Mesenchymal stem cell (in vitro differentiated cells and primary cell): ENCODE results near the gene SLC38A6.

Experiments used
- DNase-seq: peaks from one replicate; pipeline ENCODE4 v3.0.0-alpha.2; 2013
- H2AFZ ChIP-seq: one replicate; pipeline ENCODE4 v1.6.1; 2013; ENCODE audit warnings: low read depth, mild to moderate bottlenecking, control low read depth, inconsistent platforms, low read length, moderate library complexity
- H2AK5ac ChIP-seq: 2 replicates; pipeline ENCODE4 v1.6.1; 2013; ENCODE audit warnings: low read length, moderate library complexity, mild to moderate bottlenecking, inconsistent platforms; ENCODE audit not compliant: severe bottlenecking
- H2BK120ac ChIP-seq: one replicate; pipeline ENCODE4 v1.6.1; 2013; ENCODE audit warnings: low read depth, mild to moderate bottlenecking, inconsistent platforms, low read length, moderate library complexity
- H2BK12ac ChIP-seq, 2 experiments: one replicate each; pipeline ENCODE4 v1.6.1; 2013; ENCODE audit warnings: inconsistent platforms in 2 of 2, low read length in 2 of 2, mild to moderate bottlenecking in 2 of 2, moderate library complexity in 2 of 2, control low read depth in 1 of 2
- H2BK15ac ChIP-seq: one replicate; pipeline ENCODE4 v1.6.1; 2013; ENCODE audit warnings: mild to moderate bottlenecking, low read depth, inconsistent platforms; ENCODE audit not compliant: poor library complexity, severe bottlenecking
- H2BK5ac ChIP-seq: 2 replicates; pipeline ENCODE4 v1.6.1; 2013; ENCODE audit warnings: low read depth, mild to moderate bottlenecking, low read length, control low read depth, inconsistent platforms; ENCODE audit not compliant: poor library complexity, severe bottlenecking
- H3K14ac ChIP-seq, 2 experiments: one replicate each; pipeline ENCODE4 v1.6.1; 2013; ENCODE audit warnings: inconsistent platforms in 2 of 2, low read length in 2 of 2, control low read depth in 1 of 2, mild to moderate bottlenecking in 1 of 2, moderate library complexity in 1 of 2
- H3K18ac ChIP-seq, 2 experiments: one replicate each; pipeline ENCODE4 v1.6.1; 2013; ENCODE audit warnings: inconsistent platforms in 2 of 2, low read length in 2 of 2, control low read depth in 1 of 2, low read depth in 1 of 2, mild to moderate bottlenecking in 1 of 2
- H3K23ac ChIP-seq, 2 experiments: one replicate each; pipeline ENCODE4 v1.6.1; 2013; ENCODE audit warnings: inconsistent platforms in 2 of 2, low read length in 2 of 2, mild to moderate bottlenecking in 2 of 2, moderate library complexity in 2 of 2, control low read depth in 1 of 2
- H3K27ac ChIP-seq: 2 replicates; pipeline ENCODE4 v1.5.1; 2013; ENCODE audit warnings: mild to moderate bottlenecking, moderate library complexity, low read length, control low read depth, inconsistent platforms; ENCODE audit not compliant: poor library complexity, severe bottlenecking
- H3K27me3 ChIP-seq, 2 experiments: 2 replicates each; pipeline versions ENCODE4 v1.6.1 to v1.7.0; 2013; ENCODE audit warnings: low read length in 2 of 2, mild to moderate bottlenecking in 2 of 2, moderate library complexity in 2 of 2, control low read depth in 1 of 2, inconsistent platforms in 1 of 2; ENCODE audit not compliant: control insufficient read depth in 1 of 2, insufficient read depth in 1 of 2
- H3K36me3 ChIP-seq, 2 experiments: 2 replicates each; pipeline versions ENCODE4 v1.6.1 to v1.7.0; 2013; ENCODE audit warnings: low read length in 2 of 2, control low read depth in 1 of 2, inconsistent platforms in 1 of 2, low read depth in 1 of 2, mild to moderate bottlenecking in 1 of 2; ENCODE audit not compliant: insufficient read depth in 2 of 2, control insufficient read depth in 1 of 2
- H3K4ac ChIP-seq, 2 experiments: one replicate each; pipeline ENCODE4 v1.6.1; 2013; ENCODE audit warnings: inconsistent platforms in 2 of 2, low read length in 2 of 2, mild to moderate bottlenecking in 2 of 2, moderate library complexity in 2 of 2, control low read depth in 1 of 2, low read depth in 1 of 2
- H3K4me1 ChIP-seq: 2 replicates; pipeline ENCODE4 v1.6.1; 2013; ENCODE audit warnings: low read depth, low read length, control low read depth; ENCODE audit not compliant: control insufficient read depth, insufficient read depth
- H3K4me2 ChIP-seq: 2 replicates; pipeline ENCODE4 v1.6.1; 2013; ENCODE audit warnings: low read length, mild to moderate bottlenecking, inconsistent platforms; ENCODE audit not compliant: poor library complexity, severe bottlenecking
- H3K4me3 ChIP-seq, 2 experiments: 2 replicates each; pipeline versions ENCODE4 v1.5.1 to v1.7.0; 2013; ENCODE audit warnings: low read length in 2 of 2, mild to moderate bottlenecking in 2 of 2, control low read depth in 1 of 2, low read depth in 1 of 2; ENCODE audit not compliant: insufficient read depth in 1 of 2
- H3K79me1 ChIP-seq: replicated peaks from 2 replicates; pipeline ENCODE4 v1.6.1; 2013; ENCODE audit warnings: mild to moderate bottlenecking, control low read depth, low read length, inconsistent platforms; ENCODE audit not compliant: poor library complexity, severe bottlenecking
- H3K9ac ChIP-seq: 2 replicates; pipeline ENCODE4 v1.7.0; 2013; ENCODE audit warnings: mild to moderate bottlenecking, low read length, moderate library complexity
- H3K9me3 ChIP-seq: 2 replicates; pipeline ENCODE4 v1.7.0; 2013; ENCODE audit warnings: mild to moderate bottlenecking, low read length; ENCODE audit not compliant: control insufficient read depth
- H4K8ac ChIP-seq: one replicate; pipeline ENCODE4 v1.6.1; 2013; ENCODE audit warnings: inconsistent platforms, mild to moderate bottlenecking, low read length, moderate library complexity
- H4K91ac ChIP-seq: one replicate; pipeline ENCODE4 v1.6.1; 2013; ENCODE audit warnings: mild to moderate bottlenecking, low read length, inconsistent platforms
- WGBS: methylation state at CpG from one replicate; pipeline ENCODE4 v1.1.7; 2013; ENCODE audit warnings: mixed read lengths; 5-methylcytosine and 5-hydroxymethylcytosine counted together

Gene SLC38A6

GRCh38 chr14:60999536-60999935 is 18.5 kb downstream of the SLC38A6 start:
- H2BK120ac ChIP-seq: no peak overlapping the region
- H2AK5ac ChIP-seq: no peak overlapping the region
- H3K4me3 ChIP-seq: no peak overlapping the region
- H3K27me3 ChIP-seq: no peaks in the 10 kb centered on the region
- H3K9me3 ChIP-seq: no peaks in the 10 kb centered on the region
- H3K9ac ChIP-seq: no peak overlapping the region
- no peak overlapping the region for H3K4me2 ChIP-seq
- H2AFZ ChIP-seq: no peak overlapping the region
- no peak for DNase-seq
- H3K14ac ChIP-seq: no peak overlapping the region
- H3K4me1 ChIP-seq: no peaks in the 10 kb centered on the region
- no peak overlapping the region for H4K91ac ChIP-seq
- no peak overlapping the region for H2BK12ac ChIP-seq
- no peak overlapping the region for H3K18ac ChIP-seq
- H3K23ac ChIP-seq: no peak overlapping the region
- peaks cover 10 to 67% of the 10 kb centered on the region in 2 experiments for H3K36me3 ChIP-seq
- no peak overlapping the region for H3K4ac ChIP-seq
- peaks cover 14% of the 10 kb centered on the region for H3K79me1 ChIP-seq
- WGBS: no CpG with 5 or more reads among the region's 2 CpGs
- no peak overlapping the region for H2BK15ac ChIP-seq
- H2BK5ac ChIP-seq: no peak overlapping the region
- H4K8ac ChIP-seq: no peak overlapping the region
- H3K27ac ChIP-seq: no peak overlapping the region

- H3K9ac ChIP-seq: peak overlapping the region; percentile 30
- WGBS: 100% methylated on average over 1 of the region's 1 CpG
These were observed 22.5 kb downstream of the SLC38A6 start for GRCh38 chr14:61003571-61003970.

GRCh38 chr14:61019537-61019936 is 38.5 kb downstream of the SLC38A6 start:
- no peak overlapping the region for H3K27ac ChIP-seq
- no peak overlapping the region for H3K14ac ChIP-seq
- H3K9me3 ChIP-seq: no peaks in the 10 kb centered on the region
- no peak overlapping the region for H2BK120ac ChIP-seq
- no peak overlapping the region for H3K18ac ChIP-seq
- no CpG with 5 or more reads among the region's 1 CpG for WGBS
- H2BK12ac ChIP-seq: no peak overlapping the region
- peaks cover 8 to 45% of the 10 kb centered on the region in 2 experiments for H3K36me3 ChIP-seq
- H3K4me1 ChIP-seq: no peaks in the 10 kb centered on the region
- no peak overlapping the region for H3K4me3 ChIP-seq
- H3K4ac ChIP-seq: no peak overlapping the region
- H2BK15ac ChIP-seq: no peak overlapping the region
- H3K23ac ChIP-seq: no peak overlapping the region
- H3K79me1 ChIP-seq: peaks cover 10% of the 10 kb centered on the region
- no peak overlapping the region for H4K91ac ChIP-seq
- no peak overlapping the region for H2AFZ ChIP-seq
- no peak overlapping the region for H3K9ac ChIP-seq
- no peak overlapping the region for H4K8ac ChIP-seq
- no peak overlapping the region for H2AK5ac ChIP-seq
- H3K27me3 ChIP-seq: no peaks in the 10 kb centered on the region
- DNase-seq: no peak
- H2BK5ac ChIP-seq: no peak overlapping the region
- no peak overlapping the region for H3K4me2 ChIP-seq

More at GRCh38 chr14:61003571-61003970, 22.5 kb downstream of the SLC38A6 start:
- H3K23ac ChIP-seq: no peak overlapping the region
- H3K79me1 ChIP-seq: peaks cover 7% of the 10 kb centered on the region
- H2BK15ac ChIP-seq: no peak overlapping the region
- H2AFZ ChIP-seq: no peak overlapping the region
- no peaks in the 10 kb centered on the region for H3K4me1 ChIP-seq
- H2AK5ac ChIP-seq: no peak overlapping the region
- no peak overlapping the region for H2BK120ac ChIP-seq
- peaks cover 2 to 34% of the 10 kb centered on the region in 2 experiments for H3K36me3 ChIP-seq
- no peak overlapping the region for H2BK12ac ChIP-seq
- no peak overlapping the region for H4K91ac ChIP-seq
- no peaks in the 10 kb centered on the region for H3K9me3 ChIP-seq
- H3K14ac ChIP-seq: no peak overlapping the region
- H3K4me2 ChIP-seq: no peak overlapping the region
- no peak overlapping the region for H3K4me3 ChIP-seq
- DNase-seq: no peak
- no peak overlapping the region for H3K27ac ChIP-seq
- no peak overlapping the region for H4K8ac ChIP-seq
- no peak overlapping the region for H2BK5ac ChIP-seq
- H3K27me3 ChIP-seq: no peaks in the 10 kb centered on the region
- H3K18ac ChIP-seq: no peak overlapping the region
- no peak overlapping the region for H3K4ac ChIP-seq

- Histone ChIP-seq H3K27me3 (no peaks in the 10 kb centered on the region), H4K8ac (no peak overlapping the region), H3K27ac (peak overlapping the region; percentile 65), H2BK12ac (no peak overlapping the region), H4K91ac (no peak overlapping the region), H3K14ac (no peak overlapping the region), H3K18ac (no peak overlapping the region), H3K4me3 (no peak overlapping the region), H3K79me1 (peaks cover 5% of the 10 kb centered on the region), H2BK15ac (no peak overlapping the region), H3K4me1 (no peaks in the 10 kb centered on the region), H3K9me3 (no peaks in the 10 kb centered on the region), H2BK5ac (no peak overlapping the region), H3K4ac (no peak overlapping the region), H2AK5ac (no peak overlapping the region), H3K36me3 (peaks cover 0 to 6% of the 10 kb centered on the region in 2 experiments), H2BK120ac (no peak overlapping the region), H2AFZ (no peak overlapping the region), H3K4me2 (no peak overlapping the region), H3K9ac (peak overlapping the region; percentile 65), H3K23ac (no peak overlapping the region)
- DNase-seq: peak; percentile 73
- 22% methylated on average over 4 of the region's 7 CpGs for WGBS
These were observed 44.5 kb downstream of the SLC38A6 start for GRCh38 chr14:61025251-61026223.
